Measurements from ENCODE around the gene RIPOR3.

Gene RIPOR3

GRCh38 chr20:50664254-50664653 is 27.1 kb downstream of the RIPOR3 start:
- Histone ChIP-seq H3K4me3 (ENCODE audit: low read length) (no peak overlapping the region), H3K27ac (ENCODE audit: low read depth, low read length) (no peak overlapping the region), H3K36me3 (ENCODE audit: insufficient read depth, low read length) (no peaks in the 10 kb centered on the region), H3K27me3 (ENCODE audit: insufficient read depth, low read length) (no peaks in the 10 kb centered on the region), H3K9me3 (ENCODE audit: insufficient read depth, low read depth, low read length) (no peaks in the 10 kb centered on the region), H3K4me1 (ENCODE audit: insufficient read depth, low read length) (0 out of 2 replicates have a peak, but pooled peaks cover 3% of the 10 kb centered on the region), H3K9ac (ENCODE audit: low read depth, low read length) (no peak overlapping the region)
- WGBS = 92% methylated on average over 11 of the region's 11 CpGs

- no peak overlapping the region for H3K9ac ChIP-seq (ENCODE audit: low read depth, low read length)
- no peak overlapping the region for H3K27ac ChIP-seq (ENCODE audit: low read depth, low read length)
- H3K36me3 ChIP-seq (ENCODE audit: insufficient read depth, low read length) = no peaks in the 10 kb centered on the region
- no peak overlapping the region for H3K4me3 ChIP-seq (ENCODE audit: low read length)
- 0 out of 2 replicates have a peak, but pooled peaks cover 3% of the 10 kb centered on the region for H3K4me1 ChIP-seq (ENCODE audit: insufficient read depth, low read length)
- WGBS = 78% methylated on average over 10 of the region's 10 CpGs
- no peaks in the 10 kb centered on the region for H3K9me3 ChIP-seq (ENCODE audit: insufficient read depth, low read depth, low read length)
- no peaks in the 10 kb centered on the region for H3K27me3 ChIP-seq (ENCODE audit: insufficient read depth, low read length)
Observed at GRCh38 chr20:50663095-50663821, 28.1 kb downstream of the RIPOR3 start.

GRCh38 chr20:50659975-50660670 is 31.2 kb downstream of the RIPOR3 start:
- Histone ChIP-seq H3K4me1 (ENCODE audit: insufficient read depth, low read length) (0 out of 2 replicates have a peak, but pooled peaks cover 3% of the 10 kb centered on the region), H3K9me3 (ENCODE audit: insufficient read depth, low read depth, low read length) (no peaks in the 10 kb centered on the region), H3K27ac (ENCODE audit: low read depth, low read length) (no peak overlapping the region), H3K36me3 (ENCODE audit: insufficient read depth, low read length) (no peaks in the 10 kb centered on the region), H3K9ac (ENCODE audit: low read depth, low read length) (no peak overlapping the region), H3K27me3 (ENCODE audit: insufficient read depth, low read length) (no peaks in the 10 kb centered on the region), H3K4me3 (ENCODE audit: low read length) (no peak overlapping the region)
- 81% methylated on average over 6 of the region's 6 CpGs for WGBS

GRCh38 chr20:50658804-50659380 is 32.5 kb downstream of the RIPOR3 start:
- Histone ChIP-seq H3K27me3 (ENCODE audit: insufficient read depth, low read length) (no peaks in the 10 kb centered on the region), H3K4me1 (ENCODE audit: insufficient read depth, low read length) (0 out of 2 replicates have a peak, but pooled peaks cover 3% of the 10 kb centered on the region), H3K36me3 (ENCODE audit: insufficient read depth, low read length) (no peaks in the 10 kb centered on the region), H3K9ac (ENCODE audit: low read depth, low read length) (no peak overlapping the region), H3K27ac (ENCODE audit: low read depth, low read length) (no peak overlapping the region), H3K9me3 (ENCODE audit: insufficient read depth, low read depth, low read length) (no peaks in the 10 kb centered on the region), H3K4me3 (ENCODE audit: low read length) (no peak overlapping the region)
- WGBS = 91% methylated on average over 10 of the region's 10 CpGs

- H3K9me3 ChIP-seq (ENCODE audit: insufficient read depth, low read depth, low read length) = no peaks in the 10 kb centered on the region
- H3K4me1 ChIP-seq (ENCODE audit: insufficient read depth, low read length) = no peaks in the 10 kb centered on the region
- H3K27me3 ChIP-seq (ENCODE audit: insufficient read depth, low read length) = no peaks in the 10 kb centered on the region
- no peak overlapping the region for H3K4me3 ChIP-seq (ENCODE audit: low read length)
- H3K9ac ChIP-seq (ENCODE audit: low read depth, low read length) = no peak overlapping the region
- no peak overlapping the region for H3K27ac ChIP-seq (ENCODE audit: low read depth, low read length)
- no peaks in the 10 kb centered on the region for H3K36me3 ChIP-seq (ENCODE audit: insufficient read depth, low read length)
- WGBS = 87% methylated on average over 14 of the region's 16 CpGs
Observed at GRCh38 chr20:50655311-50655880, 35.9 kb downstream of the RIPOR3 start.

GRCh38 chr20:50654904-50655303 is 36.4 kb downstream of the RIPOR3 start:
- H3K36me3 ChIP-seq (ENCODE audit: insufficient read depth, low read length) = no peaks in the 10 kb centered on the region
- no peaks in the 10 kb centered on the region for H3K27me3 ChIP-seq (ENCODE audit: insufficient read depth, low read length)
- no peak overlapping the region for H3K27ac ChIP-seq (ENCODE audit: low read depth, low read length)
- 91% methylated on average over 6 of the region's 6 CpGs for WGBS
- H3K9me3 ChIP-seq (ENCODE audit: insufficient read depth, low read depth, low read length) = no peaks in the 10 kb centered on the region
- no peak overlapping the region for H3K9ac ChIP-seq (ENCODE audit: low read depth, low read length)
- no peak overlapping the region for H3K4me3 ChIP-seq (ENCODE audit: low read length)
- no peaks in the 10 kb centered on the region for H3K4me1 ChIP-seq (ENCODE audit: insufficient read depth, low read length)

GRCh38 chr20:50652702-50653294 is 38.5 kb downstream of the RIPOR3 start:
- 87% methylated on average over 9 of the region's 11 CpGs for WGBS
- Histone ChIP-seq H3K27me3 (ENCODE audit: insufficient read depth, low read length) (no peaks in the 10 kb centered on the region), H3K9ac (ENCODE audit: low read depth, low read length) (no peak overlapping the region), H3K9me3 (ENCODE audit: insufficient read depth, low read depth, low read length) (no peaks in the 10 kb centered on the region), H3K4me3 (ENCODE audit: low read length) (no peak overlapping the region), H3K36me3 (ENCODE audit: insufficient read depth, low read length) (no peaks in the 10 kb centered on the region), H3K27ac (ENCODE audit: low read depth, low read length) (no peak overlapping the region), H3K4me1 (ENCODE audit: insufficient read depth, low read length) (no peaks in the 10 kb centered on the region)

DNA sequence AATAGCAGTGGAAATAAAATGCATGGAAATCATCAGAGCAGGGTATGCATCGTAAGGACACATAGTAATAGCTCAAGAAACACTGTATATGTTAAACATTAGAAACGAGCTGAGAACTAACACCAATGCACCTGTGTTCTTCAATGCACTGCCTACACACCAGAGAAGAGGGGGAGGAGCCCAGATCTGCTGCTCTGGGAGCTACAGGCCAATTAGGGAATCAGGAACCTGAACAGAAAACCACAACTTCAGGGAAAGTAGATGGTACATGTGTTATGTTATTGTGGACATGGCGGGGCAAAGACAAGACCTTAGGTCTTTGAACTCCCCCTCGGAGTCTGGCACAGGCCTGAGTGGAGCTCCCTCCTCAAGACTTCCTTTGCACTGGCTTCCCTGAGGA is 39.7 kb downstream of the RIPOR3 start:
- Histone ChIP-seq H3K4me3 (ENCODE audit: low read length) (no peak overlapping the region), H3K9ac (ENCODE audit: low read depth, low read length) (no peak overlapping the region), H3K27me3 (ENCODE audit: insufficient read depth, low read length) (no peaks in the 10 kb centered on the region), H3K27ac (ENCODE audit: low read depth, low read length) (no peak overlapping the region), H3K4me1 (ENCODE audit: insufficient read depth, low read length) (no peaks in the 10 kb centered on the region), H3K9me3 (ENCODE audit: insufficient read depth, low read depth, low read length) (peaks cover 4% of the 10 kb centered on the region), H3K36me3 (ENCODE audit: insufficient read depth, low read length) (no peaks in the 10 kb centered on the region)
- WGBS = 94% methylated on average over 4 of the region's 4 CpGs

DNA sequence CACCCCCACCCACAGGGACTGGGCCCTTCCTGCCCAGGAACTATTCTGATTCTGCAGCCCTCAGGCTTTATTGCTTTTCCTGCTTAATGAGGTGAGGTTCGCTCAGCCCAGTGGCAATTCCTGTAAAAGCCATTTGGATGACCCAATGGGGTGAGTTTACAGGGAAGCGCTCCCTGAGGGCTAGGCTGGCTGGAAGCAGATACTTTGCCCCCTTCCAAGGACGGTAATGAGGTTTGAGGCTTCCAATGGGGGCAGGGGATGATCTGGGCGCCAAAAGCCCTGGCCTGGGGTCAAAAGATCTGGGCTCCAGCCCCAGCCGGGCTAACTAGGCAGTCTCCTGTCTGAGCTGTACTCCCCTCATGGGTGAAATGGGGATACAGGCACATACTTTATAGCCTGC is 41.8 kb downstream of the RIPOR3 start:
- peaks cover 9% of the 10 kb centered on the region for H3K9me3 ChIP-seq (ENCODE audit: insufficient read depth, low read depth, low read length)
- no peaks in the 10 kb centered on the region for H3K36me3 ChIP-seq (ENCODE audit: insufficient read depth, low read length)
- H3K27ac ChIP-seq (ENCODE audit: low read depth, low read length) = no peak overlapping the region
- WGBS = 80% methylated on average over 5 of the region's 5 CpGs
- no peak overlapping the region for H3K4me3 ChIP-seq (ENCODE audit: low read length)
- H3K27me3 ChIP-seq (ENCODE audit: insufficient read depth, low read length) = no peaks in the 10 kb centered on the region
- H3K4me1 ChIP-seq (ENCODE audit: insufficient read depth, low read length) = peaks cover 16% of the 10 kb centered on the region
- no peak overlapping the region for H3K9ac ChIP-seq (ENCODE audit: low read depth, low read length)

GRCh38 chr20:50648651-50649050 is 42.7 kb downstream of the RIPOR3 start:
- Histone ChIP-seq H3K4me1 (ENCODE audit: insufficient read depth, low read length) (peaks cover 16% of the 10 kb centered on the region), H3K9me3 (ENCODE audit: insufficient read depth, low read depth, low read length) (peaks cover 9% of the 10 kb centered on the region), H3K9ac (ENCODE audit: low read depth, low read length) (no peak overlapping the region), H3K4me3 (ENCODE audit: low read length) (no peak overlapping the region), H3K36me3 (ENCODE audit: insufficient read depth, low read length) (no peaks in the 10 kb centered on the region), H3K27ac (ENCODE audit: low read depth, low read length) (no peak overlapping the region), H3K27me3 (ENCODE audit: insufficient read depth, low read length) (no peaks in the 10 kb centered on the region)
- 97% methylated on average over 6 of the region's 6 CpGs for WGBS
